ENCODE data around the gene TMEM232. TPM values are rescaled to one million over a fixed set of nuclear protein-coding genes. Genes with fewer than 3 reads are reported as not detected.

TMEM232 gene
- total RNA-seq, 1 experiment from 2014 or later, result 1.3 TPM

- no peak for TF ChIP-seq ZNF532 (CRISPR knock-in tag; IDR thresholded peaks at IDR 0.05; ENCODE audit: borderline replicate concordance)
Measured at GRCh38 chr5:110377943-110378342, 348.5 kb downstream of the TMEM232 start (continued).

- CTCF ChIA-PET, result no interaction called here
- no peak for ATAC-seq
- POLR2A ChIA-PET, result no interaction called here
- H3K36me3 Mint-ChIP-seq, result no peaks in the 10 kb centered on the region
- TF ChIP-seq CDX4 (CRISPR knock-in tag; IDR thresholded peaks at IDR 0.05; ENCODE audit: borderline replicate concordance), result no peak
- no peaks in the 10 kb centered on the region for H3K27me3 Mint-ChIP-seq (ENCODE audit: low read depth)
- H3K4me3 Mint-ChIP-seq, result no peak overlapping the region
- no peaks in the 10 kb centered on the region for H3K9me3 Mint-ChIP-seq
- DNase-seq (ENCODE audit: low spot score), result no peak
- no peak overlapping the region for H3K27ac Mint-ChIP-seq
- peaks cover 9% of the 10 kb centered on the region for H3K4me1 Mint-ChIP-seq
Measured at GRCh38 chr5:110377361-110377760, 349.1 kb downstream of the TMEM232 start.

- Mint-ChIP-seq H3K27ac (no peak overlapping the region), H3K4me1 (peaks cover 9% of the 10 kb centered on the region), H3K4me3 (no peak overlapping the region), H3K27me3 (ENCODE audit: low read depth) (no peaks in the 10 kb centered on the region), H3K9me3 (no peaks in the 10 kb centered on the region), H3K36me3 (no peaks in the 10 kb centered on the region)
- ATAC-seq, result peak; percentile 34
- POLR2A ChIA-PET, result no interaction called here
- no peak for TF ChIP-seq SP1 (CRISPR knock-in tag; conservative IDR thresholded peaks at IDR 0.05)
- TF ChIP-seq ZNF232 (CRISPR knock-in tag; IDR thresholded peaks at IDR 0.05), result no peak
- no peak for TF ChIP-seq ZNF263 (CRISPR knock-in tag; IDR thresholded peaks at IDR 0.05; ENCODE audit: low read depth)
- TF ChIP-seq FOXK1 (CRISPR knock-in tag; IDR thresholded peaks at IDR 0.05), result no peak
- no peak for TF ChIP-seq GABPB1 (CRISPR knock-in tag; IDR thresholded peaks at IDR 0.05)
- no peak for TF ChIP-seq GRHL2 (CRISPR knock-in tag; IDR thresholded peaks at IDR 0.05; ENCODE audit: insufficient replicate concordance, severe bottlenecking)
- no peak for TF ChIP-seq TEAD4 (CRISPR knock-in tag; IDR thresholded peaks at IDR 0.05)
- no peak for TF ChIP-seq ZNF317 (CRISPR knock-in tag; IDR thresholded peaks at IDR 0.05; ENCODE audit: borderline replicate concordance, low read depth)
- no peak for DNase-seq (ENCODE audit: low spot score)
- CTCF ChIA-PET, result no interaction called here
Measured at GRCh38 chr5:110376281-110376951, 350.1 kb downstream of the TMEM232 start.

GRCh38 chr5:110371725-110372041 is 354.8 kb downstream of the TMEM232 start:
- TF ChIP-seq ZNF281 (CRISPR knock-in tag; IDR thresholded peaks at IDR 0.05) (no peak), RELA (CRISPR knock-in tag; IDR thresholded peaks at IDR 0.05; ENCODE audit: borderline replicate concordance) (no peak), CREM (CRISPR knock-in tag; IDR thresholded peaks at IDR 0.05) (no peak), SMAD3 (CRISPR knock-in tag; IDR thresholded peaks at IDR 0.05; ENCODE audit: borderline replicate concordance) (no peak), USF2 (CRISPR knock-in tag; IDR thresholded peaks at IDR 0.05) (no peak)
- ATAC-seq (no peak), DNase-seq (ENCODE audit: low spot score) (no peak)
- Mint-ChIP-seq H3K27ac (no peak overlapping the region), H3K27me3 (ENCODE audit: low read depth) (no peaks in the 10 kb centered on the region), H3K4me1 (no peaks in the 10 kb centered on the region), H3K36me3 (no peaks in the 10 kb centered on the region), H3K9me3 (no peaks in the 10 kb centered on the region), H3K4me3 (no peak overlapping the region)
- ChIA-PET POLR2A (no interaction called here), CTCF (no interaction called here)

All from WTC11 (cell line).